22Rv1 (cell line): ENCODE measurements around the gene IQGAP1.

Source experiments
- CTCF ChIP-seq: fragments of 450-650 bp; IDR thresholded peaks from 2 replicates; pipeline ENCODE4 v1.5.1; 2017; ENCODE audit warnings: mild to moderate bottlenecking
- ZFX ChIP-seq: fragments of 450-650 bp; IDR thresholded peaks from 2 replicates; pipeline ENCODE4 v1.6.1; 2017; ENCODE audit warnings: antibody characterized with exemption, borderline replicate concordance

- TF ChIP-seq CTCF: no peak
- no peak for TF ChIP-seq ZFX
Observed at GRCh38 chr15:90422936-90423335, 34.9 kb downstream of the IQGAP1 start.
